ENCODE measurements around the gene AP3B1. TPM values are rescaled to one million over a fixed set of nuclear protein-coding genes. Genes with fewer than 3 reads are reported as not detected.
"Not testable (repeated sequence)": the region's sequence is repeated elsewhere in the genome, so short reads cannot be mapped to it uniquely, and the experiment has no call there.

The AP3B1 gene
- total RNA-seq, 1 donor from 2014 or later, result 45.5 TPM

GRCh38 chr5:78050888-78051287 lies 243.6 kb downstream of the AP3B1 start:
- Mint-ChIP-seq H3K36me3 (ENCODE audit: low read depth) (peaks cover 12% of the 10 kb centered on the region), H3K4me1 (no peaks in the 10 kb centered on the region), H3K9me3 (no peaks in the 10 kb centered on the region), H3K27me3 (no peaks in the 10 kb centered on the region), H3K27ac (no peak overlapping the region), H3K4me3 (no peak overlapping the region)
- DNase-seq, result no peak
- intact Hi-C loops (cut with micrococcal nuclease), result no loop called here

- intact Hi-C loops (cut with micrococcal nuclease); H3K4me1 Mint-ChIP-seq; H3K27me3 Mint-ChIP-seq; H3K27ac Mint-ChIP-seq; DNase-seq; H3K4me3 Mint-ChIP-seq; H3K9me3 Mint-ChIP-seq: not testable (repeated sequence)
- H3K36me3 Mint-ChIP-seq (ENCODE audit: low read depth), result peaks cover 15% of the 10 kb centered on the region
Observed at GRCh38 chr5:78046823-78047222, 247.7 kb downstream of the AP3B1 start.

- Mint-ChIP-seq H3K27ac (no peak overlapping the region), H3K27me3 (no peaks in the 10 kb centered on the region), H3K36me3 (ENCODE audit: low read depth) (peaks cover 15% of the 10 kb centered on the region), H3K4me3 (no peak overlapping the region), H3K9me3 (peaks cover 8% of the 10 kb centered on the region), H3K4me1 (peaks cover 3% of the 10 kb centered on the region)
- DNase-seq, result no peak
- intact Hi-C loops (cut with micrococcal nuclease), result no loop called here
Observed at GRCh38 chr5:78046006-78046405, 248.5 kb downstream of the AP3B1 start.

- intact Hi-C loops (cut with micrococcal nuclease), result no loop called here
- Mint-ChIP-seq H3K4me1 (peaks cover 3% of the 10 kb centered on the region), H3K9me3 (peaks cover 8% of the 10 kb centered on the region), H3K27ac (no peak overlapping the region), H3K27me3 (no peaks in the 10 kb centered on the region), H3K4me3 (no peak overlapping the region), H3K36me3 (ENCODE audit: low read depth) (peaks cover 13% of the 10 kb centered on the region)
- DNase-seq, result no peak
Observed at GRCh38 chr5:78041805-78042204, 252.7 kb downstream of the AP3B1 start.

- Mint-ChIP-seq H3K36me3 (ENCODE audit: low read depth) (peaks cover 10% of the 10 kb centered on the region), H3K9me3 (no peaks in the 10 kb centered on the region), H3K27me3 (no peaks in the 10 kb centered on the region), H3K27ac (no peak overlapping the region), H3K4me1 (no peaks in the 10 kb centered on the region), H3K4me3 (no peak overlapping the region)
- DNase-seq, result no peak
- intact Hi-C loops (cut with micrococcal nuclease), result no loop called here
Observed at GRCh38 chr5:78025540-78025939, 269.0 kb downstream of the AP3B1 start.

GRCh38 chr5:78019744-78020143 lies 274.8 kb downstream of the AP3B1 start:
- Mint-ChIP-seq H3K27me3 (no peaks in the 10 kb centered on the region), H3K9me3 (no peaks in the 10 kb centered on the region), H3K36me3 (ENCODE audit: low read depth) (peaks cover 2% of the 10 kb centered on the region), H3K4me3 (no peak overlapping the region), H3K4me1 (no peaks in the 10 kb centered on the region), H3K27ac (no peak overlapping the region)
- no peak for DNase-seq
- intact Hi-C loops (cut with micrococcal nuclease), result no loop called here

- Mint-ChIP-seq H3K9me3 (no peaks in the 10 kb centered on the region), H3K27ac (no peak overlapping the region), H3K4me3 (no peak overlapping the region), H3K27me3 (no peaks in the 10 kb centered on the region), H3K36me3 (ENCODE audit: low read depth) (peaks cover 2% of the 10 kb centered on the region), H3K4me1 (no peaks in the 10 kb centered on the region)
- intact Hi-C loops (cut with micrococcal nuclease), result no loop called here
- no peak for DNase-seq
Observed at GRCh38 chr5:78016863-78017529, 277.5 kb downstream of the AP3B1 start.

GRCh38 chr5:78009937-78010527 lies 284.5 kb downstream of the AP3B1 start:
- Mint-ChIP-seq H3K27ac (no peak overlapping the region), H3K27me3 (no peaks in the 10 kb centered on the region), H3K9me3 (no peaks in the 10 kb centered on the region), H3K4me1 (no peaks in the 10 kb centered on the region), H3K36me3 (ENCODE audit: low read depth) (peaks cover 1% of the 10 kb centered on the region), H3K4me3 (no peak overlapping the region)
- no peak for DNase-seq
- intact Hi-C loops (cut with micrococcal nuclease), result no loop called here

GRCh38 chr5:78008356-78008967 lies 286.0 kb downstream of the AP3B1 start:
- no peak overlapping the region for H3K4me3 Mint-ChIP-seq
- no peaks in the 10 kb centered on the region for H3K4me1 Mint-ChIP-seq
- no peaks in the 10 kb centered on the region for H3K27me3 Mint-ChIP-seq
- H3K27ac Mint-ChIP-seq, result no peak overlapping the region
- H3K9me3 Mint-ChIP-seq, result no peaks in the 10 kb centered on the region
- no peak for DNase-seq
- intact Hi-C loops (cut with micrococcal nuclease), result no loop called here
- H3K36me3 Mint-ChIP-seq (ENCODE audit: low read depth), result no peaks in the 10 kb centered on the region

GRCh38 chr5:78007233-78007632 lies 287.3 kb downstream of the AP3B1 start:
- Mint-ChIP-seq H3K36me3 (ENCODE audit: low read depth) (peaks cover 2% of the 10 kb centered on the region), H3K27me3 (no peaks in the 10 kb centered on the region), H3K27ac (no peak overlapping the region)

GRCh38 chr5:78006449-78006848 lies 288.0 kb downstream of the AP3B1 start:
- H3K27me3 Mint-ChIP-seq, result no peaks in the 10 kb centered on the region
- H3K4me1 Mint-ChIP-seq, result no peaks in the 10 kb centered on the region
- intact Hi-C loops (cut with micrococcal nuclease), result no loop called here
- no peaks in the 10 kb centered on the region for H3K9me3 Mint-ChIP-seq
- H3K36me3 Mint-ChIP-seq (ENCODE audit: low read depth), result peaks cover 2% of the 10 kb centered on the region
- no peak overlapping the region for H3K27ac Mint-ChIP-seq
- H3K4me3 Mint-ChIP-seq, result no peak overlapping the region
- DNase-seq, result no peak

More at GRCh38 chr5:78007233-78007632, 287.3 kb downstream of the AP3B1 start:
- H3K4me1 Mint-ChIP-seq, result no peaks in the 10 kb centered on the region
- no peaks in the 10 kb centered on the region for H3K9me3 Mint-ChIP-seq
- no peak overlapping the region for H3K4me3 Mint-ChIP-seq
- no peak for DNase-seq
- intact Hi-C loops (cut with micrococcal nuclease), result no loop called here

- DNase-seq, result no peak
- intact Hi-C loops (cut with micrococcal nuclease), result no loop called here
- no peak overlapping the region for H3K4me3 Mint-ChIP-seq
- no peaks in the 10 kb centered on the region for H3K4me1 Mint-ChIP-seq
- H3K27ac Mint-ChIP-seq, result no peak overlapping the region
- H3K27me3 Mint-ChIP-seq, result no peaks in the 10 kb centered on the region
- peaks cover 3% of the 10 kb centered on the region for H3K36me3 Mint-ChIP-seq (ENCODE audit: low read depth)
- no peaks in the 10 kb centered on the region for H3K9me3 Mint-ChIP-seq
Observed at GRCh38 chr5:78005021-78005785, 289.3 kb downstream of the AP3B1 start.

- Mint-ChIP-seq H3K27ac (no peak overlapping the region), H3K9me3 (no peaks in the 10 kb centered on the region), H3K36me3 (ENCODE audit: low read depth) (peaks cover 4% of the 10 kb centered on the region), H3K27me3 (no peaks in the 10 kb centered on the region), H3K4me3 (no peak overlapping the region), H3K4me1 (no peaks in the 10 kb centered on the region)
- no peak for DNase-seq
- intact Hi-C loops (cut with micrococcal nuclease), result no loop called here
Observed at GRCh38 chr5:78004559-78004958, 289.9 kb downstream of the AP3B1 start.

GRCh38 chr5:78003919-78004318 lies 290.6 kb downstream of the AP3B1 start:
- Mint-ChIP-seq H3K4me3 (no peak overlapping the region), H3K9me3 (no peaks in the 10 kb centered on the region), H3K36me3 (ENCODE audit: low read depth) (peaks cover 9% of the 10 kb centered on the region), H3K4me1 (no peaks in the 10 kb centered on the region), H3K27me3 (no peaks in the 10 kb centered on the region), H3K27ac (no peak overlapping the region)
- no peak for DNase-seq
- intact Hi-C loops (cut with micrococcal nuclease), result no loop called here

Data from activated CD4-positive, alpha-beta T cell treated with anti-CD3 and anti-CD28 coated beads, Interleukin-2, amount 10 ng/mL, durations not matched to agents 24 days and 14 days (primary cell).